Prostate gland (tissue), 2 donors: ENCODE measurements around the gene RENBP.

Source experiments
- CTCF ChIP-seq, 4 experiments: fragments of 200-600 bp in 2 of 4; fragments of 450-650 bp in 2 of 4; sonication (generic) in 2 of 4; IDR thresholded peaks; 1 replicate in 3 of 4; 2 replicates in 1 of 4; pipeline ENCODE4 v1.5.1; 2016 to 2019; ENCODE audit warnings: antibody characterized with exemption in 4 of 4, mild to moderate bottlenecking in 2 of 4, moderate library complexity in 2 of 4
- POLR2A ChIP-seq: fragments of 450-650 bp; IDR thresholded peaks from one replicate; pipeline ENCODE4 v1.6.1; 2016; ENCODE audit warnings: antibody characterized with exemption, mild to moderate bottlenecking

- TF ChIP-seq CTCF (IDR thresholded peaks at IDR 0.05) (no peak), POLR2A (no peak)
Observed at GRCh38 chrX:153966841-153967535, 22.5 kb upstream of the RENBP start.
